Endodermal cell (in vitro differentiated cells): Measurements from ENCODE around the gene CRISPLD2. TPM values are rescaled to one million over a fixed set of nuclear protein-coding genes. Genes with fewer than 3 reads are reported as not detected.

ENCODE experiments used
- DNase-seq: peaks from one replicate; pipeline ENCODE4 v3.0.0-alpha.2; 2017
- H3K27ac ChIP-seq: 2 replicates; pipeline ENCODE4 v1.5.1; 2013; ENCODE audit warnings: mild to moderate bottlenecking, low read depth, low read length, moderate library complexity
- H3K27me3 ChIP-seq: 2 replicates; pipeline ENCODE4 v1.6.1; 2013; ENCODE audit warnings: mild to moderate bottlenecking, low read length, moderate library complexity; ENCODE audit not compliant: insufficient read depth, control insufficient read depth, poor library complexity, severe bottlenecking
- H3K36me3 ChIP-seq: 2 replicates; pipeline ENCODE4 v1.7.0; 2013; ENCODE audit warnings: mild to moderate bottlenecking, low read length, moderate library complexity; ENCODE audit not compliant: control insufficient read depth, insufficient read depth
- H3K4me1 ChIP-seq: one replicate; pipeline ENCODE4 v1.7.0; 2013; ENCODE audit warnings: low read length; ENCODE audit not compliant: control insufficient read depth, insufficient read depth
- H3K4me3 ChIP-seq: 2 replicates; pipeline ENCODE4 v1.5.1; 2013; ENCODE audit warnings: mild to moderate bottlenecking, low read length, moderate library complexity
- H3K9ac ChIP-seq: 2 replicates; pipeline ENCODE4 v1.6.1; 2013; ENCODE audit warnings: mild to moderate bottlenecking, low read length, moderate library complexity; ENCODE audit not compliant: poor library complexity, severe bottlenecking; ENCODE audit errors: extremely low read depth
- H3K9me3 ChIP-seq: 2 replicates; pipeline ENCODE4 v1.6.1; 2013; ENCODE audit warnings: mild to moderate bottlenecking, low read length, moderate library complexity; ENCODE audit not compliant: control insufficient read depth
- H3K27ac Mint-ChIP-seq: 2 replicates; pipeline ENCODE4 v1.8.0; 2020; ENCODE audit warnings: mixed read lengths
- H3K27me3 Mint-ChIP-seq: 2 replicates; pipeline ENCODE4 v1.8.0; 2021; ENCODE audit warnings: mild to moderate bottlenecking, mixed read lengths; ENCODE audit not compliant: insufficient read depth
- H3K36me3 Mint-ChIP-seq: 2 replicates; pipeline ENCODE4 v1.8.0; 2020; ENCODE audit warnings: low read depth, mixed read lengths
- H3K4me1 Mint-ChIP-seq: 2 replicates; pipeline ENCODE4 v1.8.0; 2020; ENCODE audit warnings: mixed read lengths
- H3K4me3 Mint-ChIP-seq: 2 replicates; pipeline ENCODE4 v1.8.0; 2020; ENCODE audit warnings: mild to moderate bottlenecking, moderate library complexity, mixed read lengths
- H3K9me3 Mint-ChIP-seq: 2 replicates; pipeline ENCODE4 v1.8.0; 2020; ENCODE audit warnings: mild to moderate bottlenecking, mixed read lengths
- CTCF ChIP-seq: fragments of 200-600 bp; sonication (generic); conservative IDR thresholded peaks from 2 replicates; pipeline ENCODE4 v1.5.0; 2021; ENCODE audit warnings: antibody characterized with exemption, mild to moderate bottlenecking
- WGBS, 2 experiments: methylation state at CpG; one replicate each; pipeline versions ENCODE4 v1.1.5 to v1.1.7; 2013; ENCODE audit warnings: missing lambda C conversion rate in 2 of 2, mixed read lengths in 1 of 2; ENCODE audit not compliant: insufficient coverage in 1 of 2, insufficient read length in 1 of 2; 5-methylcytosine and 5-hydroxymethylcytosine counted together
- total RNA-seq, 2 donors: library from RNA; stranded (reverse); fragmentation: NEBNext Ultra II Directional in 1 of 2; extraction: Animal tissue kit (Norgen Biotek cat#: 25700) in 1 of 2; gene quantifications; 2 replicates in 1 of 2; 3 replicates in 1 of 2; pipeline ENCODE4 v1.2.1, GENCODE V29; 2021

Gene CRISPLD2
- total RNA-seq, 2 donors from 2014 or later, result 5.0 to 9.3 TPM

- peaks cover 14% of the 10 kb centered on the region for H3K36me3 Mint-ChIP-seq
- Histone ChIP-seq H3K27me3 (no peaks in the 10 kb centered on the region), H3K9me3 (no peaks in the 10 kb centered on the region), H3K4me1 (no peaks in the 10 kb centered on the region), H3K36me3 (peaks cover 4% of the 10 kb centered on the region), H3K9ac (no peak overlapping the region), H3K4me3 (no peak overlapping the region), H3K27ac (no peak overlapping the region)
- no peak for DNase-seq
- no peaks in the 10 kb centered on the region for H3K9me3 Mint-ChIP-seq
- H3K27ac Mint-ChIP-seq, result no peak overlapping the region
- H3K4me1 Mint-ChIP-seq, result peaks cover 22% of the 10 kb centered on the region
- 94% methylated on average over 3 to 5 of the region's 5 CpGs for WGBS, 2 experiments
- no peak for TF ChIP-seq CTCF
- H3K4me3 Mint-ChIP-seq, result no peak overlapping the region
- peaks cover 2% of the 10 kb centered on the region for H3K27me3 Mint-ChIP-seq
Observed at GRCh38 chr16:84878770-84879169, 59.0 kb downstream of the CRISPLD2 start.

GRCh38 chr16:84879569-84880487 lies 60.0 kb downstream of the CRISPLD2 start:
- no peak for TF ChIP-seq CTCF
- no peak overlapping the region for H3K4me3 Mint-ChIP-seq
- peaks cover 2% of the 10 kb centered on the region for H3K27me3 Mint-ChIP-seq
- no peak overlapping the region for H3K9ac ChIP-seq
- peaks cover 31% of the 10 kb centered on the region for H3K4me1 Mint-ChIP-seq
- H3K4me1 ChIP-seq, result peaks cover 8% of the 10 kb centered on the region
- 85 to 87% methylated on average over 7 to 11 of the region's 11 CpGs for WGBS, 2 experiments
- H3K27me3 ChIP-seq, result no peaks in the 10 kb centered on the region
- peaks cover 7% of the 10 kb centered on the region for H3K36me3 Mint-ChIP-seq
- no peaks in the 10 kb centered on the region for H3K9me3 Mint-ChIP-seq
- no peaks in the 10 kb centered on the region for H3K36me3 ChIP-seq
- H3K4me3 ChIP-seq, result no peak overlapping the region
- no peak overlapping the region for H3K27ac ChIP-seq
- no peak overlapping the region for H3K27ac Mint-ChIP-seq
- DNase-seq, result no peak
- H3K9me3 ChIP-seq, result no peaks in the 10 kb centered on the region

- H3K27me3 ChIP-seq, result no peaks in the 10 kb centered on the region
- DNase-seq, result no peak
- Mint-ChIP-seq H3K36me3 (peaks cover 7% of the 10 kb centered on the region), H3K4me1 (peaks cover 38% of the 10 kb centered on the region), H3K27ac (no peak overlapping the region), H3K27me3 (peaks cover 2% of the 10 kb centered on the region), H3K9me3 (no peaks in the 10 kb centered on the region), H3K4me3 (no peak overlapping the region)
- no peak overlapping the region for H3K9ac ChIP-seq
- no peaks in the 10 kb centered on the region for H3K9me3 ChIP-seq
- H3K4me3 ChIP-seq, result no peak overlapping the region
- WGBS, 2 experiments, result 87 to 89% methylated on average over 6 to 7 of the region's 8 CpGs
- H3K27ac ChIP-seq, result no peak overlapping the region
- no peaks in the 10 kb centered on the region for H3K36me3 ChIP-seq
- H3K4me1 ChIP-seq, result peaks cover 14% of the 10 kb centered on the region
- no peak for TF ChIP-seq CTCF
Observed at GRCh38 chr16:84881702-84882521, 62.1 kb downstream of the CRISPLD2 start.
